ENCODE data around the gene FBLL1. TPM values are rescaled to one million over a fixed set of nuclear protein-coding genes. Genes with fewer than 3 reads are reported as not detected.

FBLL1 gene
- total RNA-seq: 0.29 TPM in 1 of 2 replicates, not detected in the other

DNA sequence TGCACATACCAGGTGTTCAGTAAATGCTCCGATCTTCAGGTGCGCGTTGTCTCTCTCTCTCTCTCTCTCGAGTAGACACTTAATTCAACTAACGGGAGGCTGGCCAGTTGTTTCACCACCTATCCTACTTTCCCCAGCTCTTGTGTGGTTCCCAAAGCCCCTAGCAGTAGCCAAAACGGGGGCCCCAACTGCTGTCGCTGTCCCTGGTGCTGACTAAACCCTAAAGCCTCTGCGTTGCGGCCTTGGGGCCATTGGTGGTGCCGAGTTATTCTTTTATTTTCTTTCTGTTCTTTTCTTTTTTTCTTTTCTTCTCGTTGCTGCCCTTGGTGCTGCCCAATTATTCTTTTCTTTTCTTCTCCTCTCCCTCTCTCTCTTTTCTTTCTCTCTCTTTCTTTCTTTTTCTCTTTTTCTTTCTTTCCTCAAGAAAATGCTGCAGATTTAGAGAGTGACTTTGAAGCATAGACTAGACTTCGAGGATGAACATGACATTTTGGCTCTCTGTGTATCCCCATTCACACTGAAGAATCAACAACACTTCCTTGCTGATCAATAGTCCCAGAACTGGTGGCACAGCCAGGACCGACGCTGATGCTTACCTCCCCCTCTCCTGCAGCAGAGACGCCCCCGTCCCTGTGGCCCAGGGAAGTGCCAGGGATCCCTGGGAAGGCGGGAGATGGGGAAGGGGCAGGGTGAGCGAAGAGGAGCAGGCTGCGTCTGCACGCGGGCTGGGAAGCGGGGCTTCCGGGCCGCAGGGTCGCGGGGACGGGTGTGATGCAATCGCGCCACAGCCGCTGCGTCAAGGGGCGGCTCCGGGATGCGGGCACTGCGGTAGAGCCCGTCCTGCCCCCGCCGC lies at the start of gene FBLL1:
Gene FBLL1 (plus strand): TSS at position 785 of the 853 bp plus-strand sequence. CDS start 200 bp downstream, outside the sequence.

DNA sequence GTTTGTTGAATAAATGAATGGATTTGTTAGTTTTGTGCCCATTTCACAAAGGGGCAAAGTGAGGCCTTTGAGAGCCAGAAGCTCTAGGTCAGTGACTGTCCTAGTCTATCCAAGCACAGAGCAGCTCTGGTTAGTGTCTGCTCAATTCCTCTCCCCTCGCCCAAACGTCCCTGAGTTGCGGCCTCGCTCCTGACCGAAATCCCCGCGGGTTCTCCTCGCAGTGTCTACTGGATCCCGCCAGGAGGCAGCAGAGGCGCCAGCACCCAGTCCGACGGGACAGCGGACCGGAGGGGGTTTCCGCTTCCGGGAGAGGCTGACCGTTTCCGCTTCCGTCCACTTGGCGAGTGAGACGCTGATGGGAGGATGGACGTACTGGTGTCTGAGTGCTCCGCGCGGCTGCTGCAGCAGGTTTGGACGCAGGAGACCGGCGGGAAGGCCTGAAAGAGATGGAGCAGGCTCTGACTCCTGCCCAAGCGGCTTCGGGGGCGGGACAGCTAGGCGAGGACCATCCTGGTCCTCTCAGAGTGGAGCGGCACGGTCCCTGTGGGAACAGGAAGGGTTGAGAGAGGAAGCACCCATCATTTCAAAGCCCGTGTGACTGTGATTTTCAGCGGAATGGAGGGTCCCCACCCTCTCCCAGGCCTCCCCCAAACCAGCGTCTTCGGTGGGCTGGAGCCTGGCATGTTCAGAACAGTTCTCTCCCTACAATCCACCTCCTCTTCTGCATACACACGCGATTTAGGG lies 42.8 kb upstream of the FBLL1 start, which contains the start of gene RARS1:
Gene RARS1 (plus strand): TSS at position 336 of the 744 bp plus-strand sequence. CDS start 28 bp downstream, at position 364.

DNA sequence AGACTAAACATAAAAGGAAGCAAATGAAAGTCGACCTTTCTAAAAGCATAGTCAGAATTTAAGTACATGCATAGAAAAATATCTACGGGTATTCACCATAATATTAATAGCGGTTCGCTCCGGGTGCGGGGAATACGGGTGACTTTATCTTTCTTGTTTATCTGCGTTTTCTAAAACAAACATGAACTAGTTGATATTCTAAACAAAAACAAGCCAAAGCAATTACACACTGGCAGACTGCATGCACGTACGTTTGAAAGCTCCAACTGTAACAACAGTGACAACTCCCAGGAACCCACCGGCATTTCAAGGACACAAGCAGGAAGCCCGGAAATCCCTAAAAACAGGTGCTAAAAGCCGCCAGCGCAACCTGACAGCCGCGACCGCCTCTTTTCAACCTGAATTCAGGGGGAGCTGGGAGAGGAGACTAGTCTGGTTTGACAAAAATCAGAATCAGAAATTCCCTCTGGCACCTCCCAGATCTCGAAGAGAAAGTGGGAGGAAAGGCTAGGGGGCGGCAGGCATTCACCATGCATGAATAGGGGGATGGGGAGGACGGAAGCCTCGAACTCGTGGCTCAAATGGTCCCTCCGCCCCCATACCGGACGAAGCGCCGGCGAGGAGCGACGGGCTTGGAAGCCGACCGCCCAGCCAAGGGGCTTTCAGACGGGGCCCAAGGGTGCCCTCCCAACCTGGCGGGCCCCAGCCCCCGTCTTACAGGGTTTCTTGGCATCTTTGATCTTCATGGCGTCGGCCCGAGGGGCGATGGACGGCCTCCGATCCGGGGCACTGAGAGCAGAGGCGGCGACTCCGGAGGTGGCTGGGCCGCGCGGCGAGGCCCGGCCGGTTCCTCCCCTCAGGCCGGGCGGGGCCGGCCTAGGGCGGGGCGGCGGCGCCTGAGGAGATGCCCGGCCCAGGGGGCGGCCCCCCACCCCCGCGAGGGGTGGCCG lies 49.7 kb downstream of the FBLL1 start, which contains the start of gene PANK3:
Gene PANK3 (minus strand): TSS at position 831 of the 950 bp plus-strand sequence. CDS start 85 bp downstream, at position 746.

Other genes starting within 250 kb of the FBLL1 start
- not detected in 2 replicates for gene WWC1, start 237.7 kb upstream of the FBLL1 start, total RNA-seq
- gene RARS1, start 42.8 kb upstream of the FBLL1 start, total RNA-seq: 149 and 177 TPM in 2 replicates
- gene PANK3, start 50.1 kb downstream of the FBLL1 start, total RNA-seq: 18.5 and 25.2 TPM in 2 replicates